Mesendoderm (in vitro differentiated cells): ENCODE data around the gene TWIST2.

ENCODE experiments used
- DNase-seq: peaks from one replicate; pipeline ENCODE4 v3.0.0; 2013
- H2AK5ac ChIP-seq: 2 replicates; pipeline ENCODE4 v1.6.1; 2013; ENCODE audit warnings: low read length, inconsistent platforms
- H2BK120ac ChIP-seq: 2 replicates; pipeline ENCODE4 v1.6.1; 2013; ENCODE audit warnings: low read depth, mild to moderate bottlenecking, low read length, moderate library complexity, mixed read lengths
- H2BK15ac ChIP-seq: replicated peaks from 2 replicates; pipeline ENCODE4 v1.6.1; 2013; ENCODE audit warnings: low read depth, mild to moderate bottlenecking, moderate library complexity
- H2BK5ac ChIP-seq: 2 replicates; pipeline ENCODE4 v1.6.1; 2013; ENCODE audit warnings: low read length, inconsistent platforms
- H3K18ac ChIP-seq: 2 replicates; pipeline ENCODE4 v1.6.1; 2013; ENCODE audit warnings: mild to moderate bottlenecking, low read length, mixed read lengths
- H3K23ac ChIP-seq: one replicate; pipeline ENCODE4 v1.6.1; 2013; ENCODE audit warnings: low read length
- H3K27ac ChIP-seq: 2 replicates; pipeline ENCODE4 v1.5.1; 2013; ENCODE audit warnings: low read depth, mild to moderate bottlenecking, inconsistent platforms, low read length, moderate library complexity
- H3K27me3 ChIP-seq: 2 replicates; pipeline ENCODE4 v1.6.1; 2013; ENCODE audit warnings: low read length, control low read depth, mild to moderate bottlenecking, inconsistent platforms; ENCODE audit not compliant: insufficient read depth, poor library complexity
- H3K36me3 ChIP-seq: 2 replicates; pipeline ENCODE4 v1.6.1; 2013; ENCODE audit warnings: low read length, inconsistent platforms; ENCODE audit not compliant: control insufficient read depth, insufficient read depth
- H3K4ac ChIP-seq: one replicate; pipeline ENCODE4 v1.6.1; 2013; ENCODE audit warnings: low read depth, mild to moderate bottlenecking, low read length, moderate library complexity
- H3K4me1 ChIP-seq: 2 replicates; pipeline ENCODE4 v1.6.1; 2013; ENCODE audit warnings: low read depth, low read length, inconsistent platforms; ENCODE audit not compliant: control insufficient read depth
- H3K4me2 ChIP-seq: 2 replicates; pipeline ENCODE4 v1.6.1; 2013; ENCODE audit warnings: low read length
- H3K4me3 ChIP-seq: 2 replicates; pipeline ENCODE4 v1.5.1; 2013; ENCODE audit warnings: mild to moderate bottlenecking, low read length
- H3K56ac ChIP-seq: one replicate; pipeline ENCODE4 v1.6.1; 2013; ENCODE audit warnings: low read length
- H3K79me1 ChIP-seq: 2 replicates; pipeline ENCODE4 v1.6.1; 2013; ENCODE audit warnings: low read length, inconsistent platforms
- H3K79me2 ChIP-seq: 2 replicates; pipeline ENCODE4 v1.6.1; 2013; ENCODE audit warnings: mild to moderate bottlenecking, low read length; ENCODE audit not compliant: control insufficient read depth, insufficient read depth
- H3K9ac ChIP-seq: 2 replicates; pipeline ENCODE4 v1.6.1; 2013; ENCODE audit warnings: low read length, inconsistent platforms
- H4K5ac ChIP-seq: one replicate; pipeline ENCODE4 v1.6.1; 2013; ENCODE audit warnings: low read length
- H4K8ac ChIP-seq: one replicate; pipeline ENCODE4 v1.6.1; 2013; ENCODE audit warnings: low read depth, mild to moderate bottlenecking, control low read depth, low read length, moderate library complexity
- WGBS: extraction: QIAGEN DNeasy Blood & Tissue Kit; methylation state at CpG from one replicate; pipeline ENCODE4 v1.1.7; 2013; ENCODE audit warnings: low lambda C conversion rate, missing lambda C conversion rate; ENCODE audit not compliant: insufficient coverage; ENCODE audit errors: extremely low coverage; 5-methylcytosine and 5-hydroxymethylcytosine counted together

TWIST2 gene

GRCh38 chr2:238875471-238876231, 27.8 kb downstream of the TWIST2 start:
- no peak overlapping the region for H4K8ac ChIP-seq
- H2BK120ac ChIP-seq = no peak overlapping the region
- H3K79me1 ChIP-seq = no peaks in the 10 kb centered on the region
- no peak overlapping the region for H2AK5ac ChIP-seq
- no peaks in the 10 kb centered on the region for H3K4me1 ChIP-seq
- no peak overlapping the region for H2BK15ac ChIP-seq
- no peaks in the 10 kb centered on the region for H3K79me2 ChIP-seq
- H3K4me2 ChIP-seq = no peak overlapping the region
- DNase-seq = no peak
- no CpG with 5 or more reads among the region's 17 CpGs for WGBS
- no peak overlapping the region for H3K56ac ChIP-seq
- H3K27me3 ChIP-seq = no peaks in the 10 kb centered on the region
- no peak overlapping the region for H3K4ac ChIP-seq
- H3K27ac ChIP-seq = no peak overlapping the region
- no peak overlapping the region for H3K18ac ChIP-seq
- no peak overlapping the region for H3K9ac ChIP-seq
- no peak overlapping the region for H2BK5ac ChIP-seq
- H3K36me3 ChIP-seq = no peaks in the 10 kb centered on the region
- no peak overlapping the region for H4K5ac ChIP-seq
- H3K23ac ChIP-seq = no peak overlapping the region
- no peak overlapping the region for H3K4me3 ChIP-seq

- Histone ChIP-seq H3K56ac (no peak overlapping the region), H4K8ac (no peak overlapping the region), H3K18ac (no peak overlapping the region), H3K4me3 (no peak overlapping the region), H2BK15ac (no peak overlapping the region), H3K9ac (no peak overlapping the region), H3K23ac (no peak overlapping the region), H3K4me2 (no peak overlapping the region), H3K36me3 (no peaks in the 10 kb centered on the region), H3K27me3 (no peaks in the 10 kb centered on the region), H3K79me1 (no peaks in the 10 kb centered on the region), H4K5ac (no peak overlapping the region), H2BK120ac (no peak overlapping the region), H3K4me1 (no peaks in the 10 kb centered on the region), H3K4ac (no peak overlapping the region), H2AK5ac (no peak overlapping the region), H2BK5ac (no peak overlapping the region), H3K79me2 (no peaks in the 10 kb centered on the region), H3K27ac (no peak overlapping the region)
- no peak for DNase-seq
- no CpG with 5 or more reads among the region's 3 CpGs for WGBS
Measured at GRCh38 chr2:238876232-238876630, 28.3 kb downstream of the TWIST2 start.

- Histone ChIP-seq H3K4ac (no peak overlapping the region), H3K79me1 (no peaks in the 10 kb centered on the region), H4K8ac (no peak overlapping the region), H3K9ac (no peak overlapping the region), H3K23ac (no peak overlapping the region), H3K4me2 (no peak overlapping the region), H2BK15ac (no peak overlapping the region), H3K36me3 (no peaks in the 10 kb centered on the region), H3K4me3 (no peak overlapping the region), H3K27ac (no peak overlapping the region), H3K27me3 (no peaks in the 10 kb centered on the region), H4K5ac (no peak overlapping the region), H2AK5ac (no peak overlapping the region), H2BK5ac (no peak overlapping the region), H3K56ac (no peak overlapping the region), H3K79me2 (no peaks in the 10 kb centered on the region), H3K18ac (no peak overlapping the region), H3K4me1 (no peaks in the 10 kb centered on the region), H2BK120ac (no peak overlapping the region)
- WGBS = no CpG with 5 or more reads among the region's 8 CpGs
- DNase-seq = no peak
Measured at GRCh38 chr2:238878051-238878735, 30.3 kb downstream of the TWIST2 start.

- H3K9ac ChIP-seq = no peak overlapping the region
- no peak overlapping the region for H3K56ac ChIP-seq
- no peak overlapping the region for H4K8ac ChIP-seq
- H4K5ac ChIP-seq = no peak overlapping the region
- H3K36me3 ChIP-seq = no peaks in the 10 kb centered on the region
- no peak overlapping the region for H2BK120ac ChIP-seq
- no peak overlapping the region for H3K23ac ChIP-seq
- no peaks in the 10 kb centered on the region for H3K79me2 ChIP-seq
- no peak overlapping the region for H2BK5ac ChIP-seq
- WGBS = no CpG with 5 or more reads among the region's 6 CpGs
- no peak overlapping the region for H3K4ac ChIP-seq
- H3K18ac ChIP-seq = no peak overlapping the region
- no peaks in the 10 kb centered on the region for H3K4me1 ChIP-seq
- no peak overlapping the region for H3K27ac ChIP-seq
- no peak overlapping the region for H3K4me3 ChIP-seq
- H2AK5ac ChIP-seq = no peak overlapping the region
- H3K4me2 ChIP-seq = no peak overlapping the region
- no peaks in the 10 kb centered on the region for H3K27me3 ChIP-seq
- H3K79me1 ChIP-seq = no peaks in the 10 kb centered on the region
- no peak overlapping the region for H2BK15ac ChIP-seq
- no peak for DNase-seq
Measured at GRCh38 chr2:238879043-238879442, 31.2 kb downstream of the TWIST2 start.

- H3K4ac ChIP-seq = no peak overlapping the region
- no peaks in the 10 kb centered on the region for H3K79me1 ChIP-seq
- no peaks in the 10 kb centered on the region for H3K36me3 ChIP-seq
- no peak overlapping the region for H2BK5ac ChIP-seq
- H3K27ac ChIP-seq = no peak overlapping the region
- no peak overlapping the region for H3K56ac ChIP-seq
- WGBS = 98% methylated on average over 3 of the region's 4 CpGs
- H3K27me3 ChIP-seq = no peaks in the 10 kb centered on the region
- no peak overlapping the region for H3K4me3 ChIP-seq
- H2AK5ac ChIP-seq = no peak overlapping the region
- H4K5ac ChIP-seq = no peak overlapping the region
- no peak overlapping the region for H3K18ac ChIP-seq
- no peak overlapping the region for H3K23ac ChIP-seq
- no peaks in the 10 kb centered on the region for H3K79me2 ChIP-seq
- no peak overlapping the region for H3K4me2 ChIP-seq
- no peaks in the 10 kb centered on the region for H3K4me1 ChIP-seq
- H4K8ac ChIP-seq = no peak overlapping the region
- DNase-seq = no peak
- H2BK120ac ChIP-seq = no peak overlapping the region
- H2BK15ac ChIP-seq = no peak overlapping the region
- no peak overlapping the region for H3K9ac ChIP-seq
Measured at GRCh38 chr2:238879621-238880377, 31.9 kb downstream of the TWIST2 start.
